H1 (cell line): ENCODE results near the gene ACTG2. TPM values are rescaled to one million over a fixed set of nuclear protein-coding genes. Genes with fewer than 3 reads are reported as not detected.

Experiments
- CTCF ChIA-PET: fragments of 300-600 bp; sonication (Branson Sonifier 250); formaldehyde crosslinking; loops from one replicate; lab custom pipeline; 2021; ENCODE audit not compliant: partially characterized antibody; lab: Charles Lee
- POLR2A ChIA-PET: fragments of 300-600 bp; sonication (Branson Sonifier 250); formaldehyde crosslinking; loops from one replicate; lab custom pipeline; 2021; ENCODE audit warnings: inconsistent platforms; ENCODE audit not compliant: partially characterized antibody; lab: Charles Lee
- DNase-seq, 2 experiments: peaks; one replicate each; pipeline versions ENCODE4 v3.0.0 to v3.0.0-alpha.2; 2010 to 2022; ENCODE audit warnings: low spot score in 2 of 2, low read depth in 1 of 2, mixed read lengths in 1 of 2
- FAIRE-seq: peaks from 2 replicates; lab custom pipeline; 2011; peaks lifted over from hg19 to GRCh38; lab: Jason Lieb, UNC
- H2AFZ ChIP-seq: 2 replicates; pipeline ENCODE4 v1.8.1; 2012; ENCODE audit warnings: low read length, inconsistent platforms
- H2AK5ac ChIP-seq: 2 replicates; pipeline ENCODE4 v1.6.1; 2013; ENCODE audit warnings: low read depth, low read length
- H2BK120ac ChIP-seq: replicated peaks from 2 replicates; pipeline ENCODE3; 2013; ENCODE audit warnings: low read depth, low read length, inconsistent platforms
- H2BK12ac ChIP-seq: 2 replicates; pipeline ENCODE4 v1.6.1; 2013; ENCODE audit warnings: low read depth, low read length
- H2BK15ac ChIP-seq: 2 replicates; pipeline ENCODE4 v1.6.1; 2013; ENCODE audit warnings: low read length
- H2BK20ac ChIP-seq: 2 replicates; pipeline ENCODE4 v1.6.1; 2013; ENCODE audit warnings: low read length
- H2BK5ac ChIP-seq: 2 replicates; pipeline ENCODE4 v1.6.1; 2013; ENCODE audit warnings: low read depth, low read length
- H3K14ac ChIP-seq: 2 replicates; pipeline ENCODE4 v1.6.1; 2013; ENCODE audit warnings: inconsistent platforms; ENCODE audit not compliant: insufficient read length
- H3K18ac ChIP-seq: 2 replicates; pipeline ENCODE4 v1.6.1; 2013; ENCODE audit warnings: low read length; ENCODE audit errors: extremely low read depth
- H3K23ac ChIP-seq: 2 replicates; pipeline ENCODE4 v1.6.1; 2013; ENCODE audit warnings: inconsistent platforms; ENCODE audit not compliant: insufficient read length
- H3K23me2 ChIP-seq: 2 replicates; pipeline ENCODE4 v1.6.1; 2013; ENCODE audit warnings: low read depth, low read length
- H3K27ac ChIP-seq: 2 replicates; pipeline ENCODE4 v1.6.1; 2011; ENCODE audit warnings: low read depth, low read length, inconsistent platforms
- H3K27me3 ChIP-seq, 4 experiments: replicated peaks in 1 of 4; 1 replicate in 1 of 4; 2 replicates in 3 of 4; pipeline versions ENCODE4 v1.6.1 to v1.8.1; 2011 to 2013; ENCODE audit warnings: low read length in 3 of 4, mild to moderate bottlenecking in 3 of 4, inconsistent platforms in 2 of 4, mixed read lengths in 2 of 4, moderate library complexity in 1 of 4; ENCODE audit not compliant: control insufficient read depth in 3 of 4, insufficient read depth in 3 of 4; ENCODE audit errors: extremely low read depth in 1 of 4
- H3K36me3 ChIP-seq, 4 experiments: 2 replicates each; pipeline versions ENCODE4 v1.6.1 to v1.8.1; 2011 to 2013; ENCODE audit warnings: mild to moderate bottlenecking in 4 of 4, low read length in 3 of 4, moderate library complexity in 2 of 4, control low read depth in 1 of 4, inconsistent platforms in 1 of 4; ENCODE audit not compliant: insufficient read depth in 4 of 4, control insufficient read depth in 2 of 4
- H3K4ac ChIP-seq: replicated peaks from 2 replicates; pipeline ENCODE3; 2013; ENCODE audit warnings: low read length, low read depth, mixed read lengths, inconsistent platforms; ENCODE audit not compliant: insufficient read length
- H3K4me1 ChIP-seq, 4 experiments: replicated peaks in 1 of 4; 1 replicate in 1 of 4; 2 replicates in 3 of 4; pipeline versions ENCODE4 v1.6.1 to v1.8.1; 2011 to 2013; ENCODE audit warnings: low read length in 3 of 4, inconsistent platforms in 2 of 4, mixed read lengths in 1 of 4; ENCODE audit not compliant: insufficient read depth in 4 of 4, control insufficient read depth in 3 of 4
- H3K4me2 ChIP-seq, 2 experiments: 2 replicates each; pipeline versions ENCODE4 v1.6.1 to v1.8.1; 2011 to 2013; ENCODE audit warnings: low read depth in 2 of 2, low read length in 2 of 2, control low read depth in 1 of 2, inconsistent platforms in 1 of 2, mild to moderate bottlenecking in 1 of 2; ENCODE audit not compliant: insufficient read depth in 1 of 2
- H3K4me3 ChIP-seq, 4 experiments: fragments of 200-600, 300-600 bp in 1 of 4; sonication (generic), shearing (Covaris generic), sonication (Bioruptor Twin) in 1 of 4; 2 replicates each; pipeline versions ENCODE4 v1.5.1 to v1.8.1; 2011 to 2016; ENCODE audit warnings: low read length in 4 of 4, low read depth in 3 of 4, control low read depth in 2 of 4, inconsistent platforms in 2 of 4, mild to moderate bottlenecking in 2 of 4, mixed read lengths in 1 of 4, moderate library complexity in 1 of 4; ENCODE audit not compliant: insufficient read depth in 2 of 4; ENCODE audit errors: extremely low read depth in 1 of 4
- H3K56ac ChIP-seq: replicated peaks from 2 replicates; pipeline ENCODE3; 2013; ENCODE audit warnings: low read depth, mild to moderate bottlenecking, mixed read lengths, low read length, inconsistent platforms; ENCODE audit not compliant: insufficient read length
- H3K79me1 ChIP-seq: 2 replicates; pipeline ENCODE4 v1.6.1; 2013; ENCODE audit warnings: low read depth, low read length, control low read depth
- H3K79me2 ChIP-seq, 2 experiments: 2 replicates each; pipeline versions ENCODE4 v1.6.1 to v1.8.1; 2012 to 2013; ENCODE audit warnings: low read length in 2 of 2, mild to moderate bottlenecking in 2 of 2, inconsistent platforms in 1 of 2; ENCODE audit not compliant: insufficient read depth in 2 of 2, control insufficient read depth in 1 of 2
- H3K9ac ChIP-seq, 4 experiments: replicated peaks in 1 of 4; 1 replicate in 1 of 4; 2 replicates in 3 of 4; pipeline versions ENCODE4 v1.6.1 to v1.8.1; 2011 to 2013; ENCODE audit warnings: low read depth in 3 of 4, low read length in 3 of 4, control low read depth in 2 of 4, mild to moderate bottlenecking in 2 of 4, moderate library complexity in 2 of 4, inconsistent platforms in 1 of 4; ENCODE audit errors: extremely low read depth in 1 of 4
- H3K9me3 ChIP-seq, 2 experiments: 2 replicates each; pipeline versions ENCODE4 v1.6.1 to v1.8.1; 2012 to 2013; ENCODE audit warnings: mild to moderate bottlenecking in 2 of 2, moderate library complexity in 2 of 2, control low read depth in 1 of 2, inconsistent platforms in 1 of 2, low read depth in 1 of 2, low read length in 1 of 2, mixed read lengths in 1 of 2; ENCODE audit not compliant: insufficient read depth in 2 of 2
- H4K20me1 ChIP-seq, 2 experiments: replicated peaks in 1 of 2; 2 replicates each; pipeline versions ENCODE3 to v1.8.1; 2011 to 2013; ENCODE audit warnings: inconsistent platforms in 2 of 2, low read length in 2 of 2, mild to moderate bottlenecking in 1 of 2; ENCODE audit not compliant: insufficient read depth in 2 of 2, control insufficient read depth in 1 of 2
- H4K5ac ChIP-seq: 2 replicates; pipeline ENCODE4 v1.6.1; 2013; ENCODE audit warnings: low read length, low read depth, mixed read lengths, inconsistent platforms; ENCODE audit not compliant: insufficient read length
- H4K8ac ChIP-seq: 2 replicates; pipeline ENCODE4 v1.8.0; 2013; ENCODE audit warnings: mild to moderate bottlenecking, moderate library complexity, low read length, inconsistent platforms; ENCODE audit not compliant: insufficient read depth; ENCODE audit errors: extremely low read depth
- H4K91ac ChIP-seq: replicated peaks from 2 replicates; pipeline ENCODE3; 2013; ENCODE audit warnings: low read length, mixed read lengths, inconsistent platforms; ENCODE audit not compliant: insufficient read length
- ATF2 ChIP-seq: IDR thresholded peaks from 2 replicates; pipeline ENCODE4 v1.6.1; 2012; ENCODE audit warnings: low read length, inconsistent platforms
- CHD2 ChIP-seq: IDR thresholded peaks from 2 replicates; pipeline ENCODE4 v1.6.1; 2012; ENCODE audit warnings: low read length, improper control_type of control experiment
- GTF2F1 ChIP-seq: IDR thresholded peaks from 2 replicates; pipeline ENCODE4 v1.6.1; 2012; ENCODE audit warnings: low read depth, low read length, improper control_type of control experiment, borderline replicate concordance
- HDAC2 ChIP-seq, 2 experiments: fragments of 300-600 bp in 1 of 2; sonication (generic) in 1 of 2; IDR thresholded peaks; 2 replicates each; pipeline ENCODE4 v1.6.1; 2011 to 2012; ENCODE audit warnings: low read depth in 2 of 2, low read length in 2 of 2, mild to moderate bottlenecking in 2 of 2, moderate library complexity in 2 of 2, borderline replicate concordance in 1 of 2, inconsistent platforms in 1 of 2
- KDM5A ChIP-seq: fragments of 200-600 bp; IDR thresholded peaks from 2 replicates; pipeline ENCODE4 v1.7.1; 2012; ENCODE audit warnings: mild to moderate bottlenecking, low read length, inconsistent platforms, mixed read lengths
- POU5F1 ChIP-seq: IDR thresholded peaks from 2 replicates; pipeline ENCODE4 v1.6.1; 2011; ENCODE audit warnings: low read depth, mild to moderate bottlenecking, low read length, moderate library complexity
- WGBS, 2 experiments: shearing (Covaris generic) in 1 of 2; methylation state at CpG; one replicate each; pipeline versions ENCODE4 v1.1.6 to v1.1.7; 2013 to 2015; ENCODE audit warnings: low lambda C conversion rate in 2 of 2, mixed read lengths in 2 of 2, inconsistent platforms in 1 of 2, low coverage in 1 of 2, missing lambda C conversion rate in 1 of 2; ENCODE audit not compliant: insufficient replicate concordance in 2 of 2, insufficient coverage in 1 of 2, insufficient read length in 1 of 2; ENCODE audit errors: extremely low coverage in 1 of 2, missing lambda C conversion rate in 1 of 2; 5-methylcytosine and 5-hydroxymethylcytosine counted together
- polyA plus RNA-seq, 7 experiments: library from polyadenylated mRNA; depleted of rRNA in 3 of 7; stranded (reverse) in 5 of 7; unstranded in 2 of 7; fragments of >200 nt in 5 of 7; fragments of 200-250 nt in 2 of 7; gene quantifications; 1 replicate in 5 of 7; 2 replicates in 1 of 7; 4 replicates in 1 of 7; pipeline versions ENCODE4 v1.2.1 to v1.2.3, GENCODE V29; 2011 to 2013; ENCODE audit warnings: missing spikeins in 2 of 7, mixed read lengths in 2 of 7
- total RNA-seq: library from RNA; stranded (reverse); fragmentation: NEBNext Ultra II Directional; extraction: Animal tissue kit (Norgen Biotek cat#: 25700); gene quantifications from 2 replicates; pipeline ENCODE4 v1.2.1, GENCODE V29; 2021
- TF ChIP-seq, protein P1 (sequence below): IDR thresholded peaks from 2 replicates; pipeline ENCODE4 v1.6.1; 2011; ENCODE audit warnings: low read depth, mild to moderate bottlenecking, low read length; ENCODE audit not compliant: insufficient read depth

Gene ACTG2
- total and polyA plus RNA-seq, 2 of the 8 experiments (the other 6 are each of a cell fraction or from before 2014, with no cell fraction given) = 6.2 to 13.7 TPM

DNA sequence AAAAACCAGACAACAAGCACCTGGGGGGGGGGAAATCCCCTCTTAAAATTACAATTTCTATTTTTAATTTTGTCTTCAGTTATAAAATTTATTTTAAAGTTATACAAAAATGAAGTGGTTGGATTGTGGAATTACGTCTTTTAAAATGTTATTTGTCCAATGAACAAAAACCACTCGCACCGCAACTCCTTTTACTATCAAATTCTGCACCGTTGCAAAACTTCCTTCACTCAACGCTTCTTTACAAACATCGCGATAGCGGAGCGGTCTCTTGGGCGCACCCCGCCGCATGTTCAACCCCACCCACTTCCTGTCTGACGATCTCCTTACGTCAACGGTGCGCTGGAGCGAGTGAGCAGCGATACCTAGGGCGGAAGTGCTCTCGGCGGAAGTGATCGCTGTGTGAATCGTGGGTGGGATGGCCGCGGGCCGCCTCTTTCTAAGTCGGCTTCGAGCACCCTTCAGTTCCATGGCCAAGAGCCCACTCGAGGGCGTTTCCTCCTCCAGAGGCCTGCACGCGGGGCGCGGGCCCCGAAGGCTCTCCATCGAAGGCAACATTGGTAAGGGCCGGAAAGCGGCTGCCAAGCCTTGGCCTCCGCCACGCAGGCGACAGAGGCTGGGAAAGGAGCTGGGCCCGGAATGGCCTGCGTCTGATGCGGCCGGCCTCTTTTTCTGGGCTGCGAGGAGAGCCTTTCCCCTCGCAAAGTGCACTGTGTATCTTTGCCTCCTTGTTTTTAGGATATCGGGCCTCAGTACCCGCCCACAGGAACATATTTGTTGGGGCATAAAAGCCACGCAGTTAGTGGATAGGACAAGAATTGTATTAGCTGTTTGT, 33.9 kb downstream of the ACTG2 start, which contains the start of gene DGUOK:
Gene DGUOK (plus strand): TSS at position 388 of the 835 bp plus-strand sequence. CDS start 31 bp downstream, at position 419.
- peak within 1 kb of the TSS; percentile 62 for H3K56ac ChIP-seq
- H3K9ac ChIP-seq = peak within 1 kb of the TSS; percentile 92 to 96 (median 94)
- no peaks in the 10 kb centered on the region for H3K27me3 ChIP-seq
- peak within 1 kb of the TSS; percentile 72; the same call in 1 of the 2 replicates for H3K18ac ChIP-seq
- no peaks in the 10 kb centered on the region for H3K9me3 ChIP-seq
- peak; percentile 87 to 90 for DNase-seq
- H3K14ac ChIP-seq = no peak within 1 kb of the TSS
- H2BK20ac ChIP-seq = no peak within 1 kb of the TSS
- peak within 1 kb of the TSS; percentile 91 for H3K27ac ChIP-seq
- peak within 1 kb of the TSS; percentile 31 to 68 for H3K4me2 ChIP-seq
- H4K5ac ChIP-seq = peak within 1 kb of the TSS; percentile 80
- no peak within 1 kb of the TSS for H3K23ac ChIP-seq
- H2BK5ac ChIP-seq = peak within 1 kb of the TSS; percentile 80
- H2BK12ac ChIP-seq = no peak within 1 kb of the TSS
- H2BK120ac ChIP-seq = no peak within 1 kb of the TSS
- peak within 1 kb of the TSS; percentile 90 to 97 (median 96) for H3K4me3 ChIP-seq
- peaks cover 0 to under 1% (median 0%) of the 10 kb centered on the region in 4 experiments; a peak in 1 of 8 replicates for H3K36me3 ChIP-seq
- POLR2A ChIA-PET = interaction anchor here (0.7 to 1.3 kb wide), 9 partner anchors 8 to 272 kb away, joined by 3 to 6 read pairs (median 3); partner anchors contain the start of genes MTHFD2 and STAMBP
- CTCF ChIA-PET = interaction anchor here (0.8 to 1.2 kb wide), 5 partner anchors 10 to 323 kb away, joined by 3 to 4 read pairs (median 3); partner anchors contain the start of gene STAMBP
- H2BK15ac ChIP-seq = no peak within 1 kb of the TSS
- H3K23me2 ChIP-seq = no peaks in the 10 kb centered on the region
- 0% methylated on average over 50 of the region's 50 CpGs; no CpG with 5 or more reads in 1 of the 2 experiments for WGBS, 2 experiments
- H3K79me1 ChIP-seq = peaks cover 5% of the 10 kb centered on the region
- peak; percentile 57 for FAIRE-seq
- peak within 1 kb of the TSS; percentile 10 for H3K4ac ChIP-seq
- H2AK5ac ChIP-seq = no peak within 1 kb of the TSS
- peak within 1 kb of the TSS; percentile 72 for H4K91ac ChIP-seq
- H3K4me1 ChIP-seq = peaks cover 0 to 4% (median 1%) of the 10 kb centered on the region in 4 experiments; a peak in 2 of 7 replicates
- peaks cover 0 to 6% of the 10 kb centered on the region in 2 experiments for H4K20me1 ChIP-seq
- H2AFZ ChIP-seq = 0 out of 2 replicates have a peak within 1 kb of the TSS, but pooled peaks have one; percentile 27
- peak within 1 kb of the TSS; percentile 96 for H4K8ac ChIP-seq
- H3K79me2 ChIP-seq = peaks cover 13 to 46% of the 10 kb centered on the region in 2 experiments
- TF ChIP-seq KDM5A = peak; percentile 77
- no peak for TF ChIP-seq POU5F1
- TF ChIP-seq, protein P1, sequence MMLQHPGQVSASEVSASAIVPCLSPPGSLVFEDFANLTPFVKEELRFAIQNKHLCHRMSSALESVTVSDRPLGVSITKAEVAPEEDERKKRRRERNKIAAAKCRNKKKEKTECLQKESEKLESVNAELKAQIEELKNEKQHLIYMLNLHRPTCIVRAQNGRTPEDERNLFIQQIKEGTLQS = no peak
- peak; percentile 98 for TF ChIP-seq CHD2
- peak; percentile 29; the same call in 1 of the 2 replicates for TF ChIP-seq GTF2F1
- 0 out of 4 replicates have a peak, but pooled peaks of 1 of the 2 experiments have one; percentile 53 for TF ChIP-seq HDAC2 (IDR thresholded peaks at IDR 0.05; ENCODE audit: borderline replicate concordance in 1 of 2, low read depth in 2 of 2, low read length in 2 of 2)
- peak; percentile 86; the same call in 1 of the 2 replicates for TF ChIP-seq ATF2
